ENCODE results near the gene ACACA. TPM values are rescaled to one million over a fixed set of nuclear protein-coding genes. Genes with fewer than 3 reads are reported as not detected.

The ACACA gene
- polyA plus RNA-seq, 1 experiment: 26.9 TPM

DNA sequence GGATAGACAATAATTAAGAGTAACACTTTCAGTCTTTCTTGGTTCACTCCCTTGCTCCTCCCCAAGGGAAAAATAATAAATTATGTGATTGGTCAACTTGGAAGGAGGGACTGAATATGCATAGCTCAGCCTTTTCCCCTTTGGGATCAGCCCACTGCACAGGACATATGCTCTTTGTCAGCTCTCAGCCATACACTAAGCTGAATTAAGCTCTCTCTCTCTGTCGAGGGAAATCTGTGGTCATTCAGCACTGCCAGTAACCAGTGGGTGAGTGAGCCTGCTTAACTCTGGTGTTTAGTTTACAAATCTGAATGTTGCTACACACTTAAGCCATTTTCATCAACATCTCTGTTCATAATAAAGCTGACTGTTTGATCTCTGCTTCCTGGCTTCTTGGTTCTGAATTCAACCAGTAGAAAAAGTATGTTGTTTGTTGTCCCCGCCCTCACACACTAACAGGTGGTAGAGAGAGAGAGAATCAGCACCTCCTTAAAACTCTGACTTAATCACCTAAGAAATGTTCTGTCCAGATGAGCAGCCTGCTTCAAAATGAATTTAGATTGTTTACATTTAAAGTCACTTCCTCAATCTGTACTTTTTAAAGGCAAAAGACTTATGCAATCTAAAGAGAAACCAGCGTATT is 133.1 kb downstream of the ACACA start:
- ChIA-PET CTCF (interaction anchor here (1.2 kb wide), 1 partner anchor 9 kb away, joined by 3 read pairs; no protein-coding TSS in a partner anchor), POLR2A (interaction anchor here (0.6 kb wide), 1 partner anchor 32 kb away, joined by 3 read pairs; no protein-coding TSS in a partner anchor)
- TF ChIP-seq, protein P1, sequence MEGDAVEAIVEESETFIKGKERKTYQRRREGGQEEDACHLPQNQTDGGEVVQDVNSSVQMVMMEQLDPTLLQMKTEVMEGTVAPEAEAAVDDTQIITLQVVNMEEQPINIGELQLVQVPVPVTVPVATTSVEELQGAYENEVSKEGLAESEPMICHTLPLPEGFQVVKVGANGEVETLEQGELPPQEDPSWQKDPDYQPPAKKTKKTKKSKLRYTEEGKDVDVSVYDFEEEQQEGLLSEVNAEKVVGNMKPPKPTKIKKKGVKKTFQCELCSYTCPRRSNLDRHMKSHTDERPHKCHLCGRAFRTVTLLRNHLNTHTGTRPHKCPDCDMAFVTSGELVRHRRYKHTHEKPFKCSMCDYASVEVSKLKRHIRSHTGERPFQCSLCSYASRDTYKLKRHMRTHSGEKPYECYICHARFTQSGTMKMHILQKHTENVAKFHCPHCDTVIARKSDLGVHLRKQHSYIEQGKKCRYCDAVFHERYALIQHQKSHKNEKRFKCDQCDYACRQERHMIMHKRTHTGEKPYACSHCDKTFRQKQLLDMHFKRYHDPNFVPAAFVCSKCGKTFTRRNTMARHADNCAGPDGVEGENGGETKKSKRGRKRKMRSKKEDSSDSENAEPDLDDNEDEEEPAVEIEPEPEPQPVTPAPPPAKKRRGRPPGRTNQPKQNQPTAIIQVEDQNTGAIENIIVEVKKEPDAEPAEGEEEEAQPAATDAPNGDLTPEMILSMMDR (IDR thresholded peaks at IDR 0.05; ENCODE audit: insufficient read depth, low read depth, low read length): no peak
- DNase-seq (ENCODE audit: low read depth): no peak
- Histone ChIP-seq H3K4me3 (ENCODE audit: low read depth, low read length) (no peak overlapping the region), H3K27me3 (ENCODE audit: control insufficient read depth, insufficient read depth, low read length) (no peaks in the 10 kb centered on the region), H3K36me3 (ENCODE audit: control insufficient read depth, insufficient read depth, low read length) (no peaks in the 10 kb centered on the region; the same call in 1 of the 2 replicates)

DNA sequence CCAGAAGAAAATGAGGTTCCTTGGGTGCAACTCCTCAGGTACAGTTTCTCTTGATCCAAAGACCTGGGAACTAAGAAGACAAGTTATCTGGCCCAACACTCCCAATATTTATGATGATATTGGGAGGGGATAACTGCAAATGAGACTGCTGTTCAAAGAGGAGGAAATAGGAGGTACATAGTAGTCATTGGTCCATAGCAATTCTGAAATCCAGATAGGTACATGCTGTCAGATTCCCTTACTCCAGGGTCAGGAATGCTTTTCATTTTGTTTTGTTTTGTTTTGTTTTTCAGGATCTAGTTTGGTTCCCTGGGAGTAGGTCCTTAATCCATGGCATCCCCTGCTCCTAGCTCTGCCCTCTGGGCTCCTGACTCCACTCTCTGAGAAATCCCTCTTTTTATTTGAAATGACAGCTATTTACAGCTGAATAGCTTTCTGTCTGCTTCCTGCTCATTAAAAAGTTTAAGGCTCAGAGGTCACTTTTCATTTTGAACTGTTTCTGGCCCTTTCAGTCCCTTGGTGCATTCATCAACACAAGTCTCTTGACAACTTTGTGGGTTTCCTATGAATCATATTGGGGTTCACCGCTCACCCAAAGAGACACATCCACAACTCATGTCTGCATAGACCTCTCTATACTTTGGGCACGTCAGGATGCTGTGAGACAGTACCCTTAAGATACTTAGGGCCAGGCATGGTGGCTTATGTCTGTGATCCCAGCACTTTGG is 141.0 kb downstream of the ACACA start:
- DNase-seq (ENCODE audit: low read depth): no peak
- H3K27me3 ChIP-seq (ENCODE audit: control insufficient read depth, insufficient read depth, low read length): no peaks in the 10 kb centered on the region
- TF ChIP-seq, protein P1 (IDR thresholded peaks at IDR 0.05; ENCODE audit: insufficient read depth, low read depth, low read length): no peak
- H3K4me3 ChIP-seq (ENCODE audit: low read depth, low read length): no peak overlapping the region
- peaks cover 5% of the 10 kb centered on the region for H3K36me3 ChIP-seq (ENCODE audit: control insufficient read depth, insufficient read depth, low read length)
- ChIA-PET CTCF (interaction anchor here (1.1 kb wide), 1 partner anchor 8 kb away, joined by 3 read pairs; no protein-coding TSS in a partner anchor), POLR2A (no interaction called here)

DNA sequence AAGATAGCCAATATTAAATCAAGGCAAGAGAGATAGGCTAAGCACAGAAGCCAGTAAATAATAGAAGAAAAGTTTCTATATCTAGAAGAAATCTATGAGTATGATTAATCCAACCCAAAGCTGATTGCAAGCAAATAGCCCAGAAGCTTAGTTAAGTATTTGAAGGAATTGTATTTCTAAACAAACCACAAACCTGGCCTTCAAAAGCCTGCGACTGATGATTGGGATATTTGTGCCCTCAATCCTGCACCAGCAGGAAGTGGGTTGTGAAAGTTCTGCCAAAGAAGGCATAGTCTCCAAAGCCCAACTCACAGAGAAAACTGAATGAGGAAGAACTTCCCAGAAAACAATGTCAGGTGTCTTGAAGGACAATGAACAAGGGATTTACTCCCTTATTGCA is 145.3 kb downstream of the ACACA start:
- H3K27me3 ChIP-seq (ENCODE audit: control insufficient read depth, insufficient read depth, low read length): no peaks in the 10 kb centered on the region
- ChIA-PET CTCF (interaction anchor here (0.9 kb wide), 1 partner anchor 20 kb away, joined by 4 read pairs; no protein-coding TSS in a partner anchor), POLR2A (interaction anchor here (0.6 to 0.7 kb wide), 2 partner anchors 30 to 725 kb away, joined by 3 read pairs; no protein-coding TSS in a partner anchor)
- no peak overlapping the region for H3K4me3 ChIP-seq (ENCODE audit: low read depth, low read length)
- DNase-seq (ENCODE audit: low read depth): no peak
- TF ChIP-seq, protein P1 (IDR thresholded peaks at IDR 0.05; ENCODE audit: insufficient read depth, low read depth, low read length): no peak
- peaks cover 5% of the 10 kb centered on the region for H3K36me3 ChIP-seq (ENCODE audit: control insufficient read depth, insufficient read depth, low read length)

DNA sequence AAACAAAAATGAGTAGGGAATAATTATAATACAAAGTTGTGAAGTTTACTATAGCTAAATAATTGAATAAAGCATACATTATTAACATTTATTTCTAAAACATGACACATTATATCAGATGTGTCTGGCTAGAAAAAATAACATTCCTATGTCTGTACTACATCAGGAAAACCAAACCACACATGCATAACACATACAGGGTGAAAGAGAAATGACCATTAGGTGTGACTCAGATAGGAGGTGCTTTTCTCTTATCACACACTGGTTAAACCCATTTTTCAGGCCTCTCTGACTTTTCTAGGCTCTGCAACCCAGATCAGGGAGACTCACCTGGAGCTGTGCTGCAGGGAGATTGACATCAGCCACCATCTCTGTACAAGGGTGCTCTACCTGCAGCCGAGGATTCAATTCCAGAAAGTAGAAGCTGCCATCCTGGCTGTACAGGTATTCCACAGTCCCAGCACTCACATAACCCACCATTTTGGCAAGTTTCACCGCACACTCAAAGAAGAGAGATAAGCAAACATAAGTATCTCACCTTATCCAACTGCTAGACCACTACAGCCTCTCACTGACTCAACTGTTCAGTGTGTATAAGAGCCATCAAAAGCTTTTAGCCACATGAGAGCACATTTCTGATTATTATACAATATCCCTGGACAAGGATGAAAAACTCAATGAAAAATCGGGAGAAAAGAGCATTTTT is 147.5 kb downstream of the ACACA start:
- ChIA-PET CTCF (interaction anchor here (1.4 kb wide), 2 partner anchors 19 to 114 kb away, joined by 4 to 5 read pairs; no protein-coding TSS in a partner anchor), POLR2A (no interaction called here)
- Histone ChIP-seq H3K36me3 (ENCODE audit: control insufficient read depth, insufficient read depth, low read length) (no peaks in the 10 kb centered on the region; the same call in 1 of the 2 replicates), H3K27me3 (ENCODE audit: control insufficient read depth, insufficient read depth, low read length) (no peaks in the 10 kb centered on the region), H3K4me3 (ENCODE audit: low read depth, low read length) (no peak overlapping the region)
- DNase-seq (ENCODE audit: low read depth): no peak
- TF ChIP-seq, protein P1 (IDR thresholded peaks at IDR 0.05; ENCODE audit: insufficient read depth, low read depth, low read length): no peak

Measured in BJ (cell line).